Neural crest cell (in vitro differentiated cells): ENCODE measurements around the gene MAP2K2. TPM values are rescaled to one million over a fixed set of nuclear protein-coding genes. Genes with fewer than 3 reads are reported as not detected.

ENCODE experiments used
- DNase-seq: peaks from one replicate; pipeline ENCODE4 v3.0.0; 2021; ENCODE audit warnings: low read depth, mixed read lengths, low spot score
- H3K27ac Mint-ChIP-seq: one replicate; pipeline ENCODE4 v1.8.0; 2021; ENCODE audit warnings: mild to moderate bottlenecking, mixed read lengths; ENCODE audit not compliant: unreplicated experiment
- H3K27me3 Mint-ChIP-seq: 2 replicates; pipeline ENCODE4 v1.8.0; 2021; ENCODE audit warnings: low read depth, mild to moderate bottlenecking, mixed read lengths
- H3K36me3 Mint-ChIP-seq: 2 replicates; pipeline ENCODE4 v1.8.0; 2021; ENCODE audit warnings: low read depth, mild to moderate bottlenecking, mixed read lengths
- H3K4me1 Mint-ChIP-seq: 2 replicates; pipeline ENCODE4 v1.8.0; 2021; ENCODE audit warnings: mixed read lengths
- H3K4me3 Mint-ChIP-seq: one replicate; pipeline ENCODE4 v1.8.0; 2021; ENCODE audit warnings: mild to moderate bottlenecking, mixed read lengths
- H3K9me3 Mint-ChIP-seq: 2 replicates; pipeline ENCODE4 v1.8.0; 2021; ENCODE audit warnings: mixed read lengths
- CTCF ChIP-seq: fragments of 200-600 bp; sonication (generic); conservative IDR thresholded peaks from 2 replicates; pipeline ENCODE4 v1.5.0; 2021; ENCODE audit warnings: antibody characterized with exemption, mild to moderate bottlenecking
- total RNA-seq: library from RNA; stranded (reverse); gene quantifications from 2 replicates; pipeline ENCODE4 v1.2.1, GENCODE V29; 2021

Gene MAP2K2
- total RNA-seq, 1 donor from 2014 or later = 178 TPM

- Mint-ChIP-seq H3K27ac (no peak overlapping the region), H3K36me3 (peaks cover 10% of the 10 kb centered on the region), H3K4me3 (no peak overlapping the region), H3K27me3 (no peaks in the 10 kb centered on the region), H3K4me1 (no peaks in the 10 kb centered on the region), H3K9me3 (no peaks in the 10 kb centered on the region)
- no peak for DNase-seq
- TF ChIP-seq CTCF = no peak
Observed at GRCh38 chr19:4100647-4101495, 23.1 kb downstream of the MAP2K2 start.

- no peak overlapping the region for H3K27ac Mint-ChIP-seq
- H3K27me3 Mint-ChIP-seq = no peaks in the 10 kb centered on the region
- TF ChIP-seq CTCF = no peak
- no peak for DNase-seq
- H3K4me1 Mint-ChIP-seq = no peaks in the 10 kb centered on the region
- H3K36me3 Mint-ChIP-seq = peaks cover 7% of the 10 kb centered on the region
- H3K4me3 Mint-ChIP-seq = no peak overlapping the region
- no peaks in the 10 kb centered on the region for H3K9me3 Mint-ChIP-seq
Observed at GRCh38 chr19:4099041-4099764, 24.7 kb downstream of the MAP2K2 start.

GRCh38 chr19:4098493-4098892 lies 25.4 kb downstream of the MAP2K2 start:
- H3K4me3 Mint-ChIP-seq = no peak overlapping the region
- no peak for DNase-seq
- peaks cover 7% of the 10 kb centered on the region for H3K36me3 Mint-ChIP-seq
- no peaks in the 10 kb centered on the region for H3K9me3 Mint-ChIP-seq
- no peaks in the 10 kb centered on the region for H3K27me3 Mint-ChIP-seq
- H3K27ac Mint-ChIP-seq = no peak overlapping the region
- TF ChIP-seq CTCF = no peak
- no peaks in the 10 kb centered on the region for H3K4me1 Mint-ChIP-seq

GRCh38 chr19:4097501-4097900 lies 26.4 kb downstream of the MAP2K2 start:
- no peaks in the 10 kb centered on the region for H3K4me1 Mint-ChIP-seq
- no peak overlapping the region for H3K27ac Mint-ChIP-seq
- no peak for DNase-seq
- H3K9me3 Mint-ChIP-seq = no peaks in the 10 kb centered on the region
- peaks cover 7% of the 10 kb centered on the region for H3K36me3 Mint-ChIP-seq
- no peaks in the 10 kb centered on the region for H3K27me3 Mint-ChIP-seq
- no peak for TF ChIP-seq CTCF
- H3K4me3 Mint-ChIP-seq = no peak overlapping the region

- peaks cover 7% of the 10 kb centered on the region for H3K36me3 Mint-ChIP-seq
- H3K9me3 Mint-ChIP-seq = no peaks in the 10 kb centered on the region
- no peak overlapping the region for H3K27ac Mint-ChIP-seq
- no peaks in the 10 kb centered on the region for H3K27me3 Mint-ChIP-seq
- no peaks in the 10 kb centered on the region for H3K4me1 Mint-ChIP-seq
- no peak overlapping the region for H3K4me3 Mint-ChIP-seq
- TF ChIP-seq CTCF = no peak
- no peak for DNase-seq
Observed at GRCh38 chr19:4096049-4096892, 27.7 kb downstream of the MAP2K2 start.
